ENCODE measurements around the gene NEIL3.
"Not testable (repeated sequence)": the region's sequence is repeated elsewhere in the genome, so short reads cannot be mapped to it uniquely, and the experiment has no call there.

- TF ChIP-seq CTCF, POLR2A (IDR thresholded peaks at IDR 0.05): not testable (repeated sequence)
These were observed 4.8 kb upstream of the NEIL3 start for GRCh38 chr4:177304864-177305263.
